GM10266 (cell line): ENCODE measurements around the gene MAP3K1.
A peak's percentile ranks its signal among the peaks of the same experiment; 100 is the strongest.

Experiments
- DNase-seq: peaks from one replicate; pipeline ENCODE4 v3.0.0; 2012; ENCODE audit errors: extremely low spot score
- CTCF ChIP-seq: IDR thresholded peaks from 2 replicates; pipeline ENCODE4 v1.5.1; 2012; ENCODE audit warnings: mild to moderate bottlenecking, low read depth; ENCODE audit not compliant: control insufficient read depth, insufficient read depth; ENCODE audit errors: missing control alignments

MAP3K1 gene

GRCh38 chr5:56837381-56837780, 22.0 kb downstream of the MAP3K1 start:
- TF ChIP-seq CTCF, result no peak
- no peak for DNase-seq

DNA sequence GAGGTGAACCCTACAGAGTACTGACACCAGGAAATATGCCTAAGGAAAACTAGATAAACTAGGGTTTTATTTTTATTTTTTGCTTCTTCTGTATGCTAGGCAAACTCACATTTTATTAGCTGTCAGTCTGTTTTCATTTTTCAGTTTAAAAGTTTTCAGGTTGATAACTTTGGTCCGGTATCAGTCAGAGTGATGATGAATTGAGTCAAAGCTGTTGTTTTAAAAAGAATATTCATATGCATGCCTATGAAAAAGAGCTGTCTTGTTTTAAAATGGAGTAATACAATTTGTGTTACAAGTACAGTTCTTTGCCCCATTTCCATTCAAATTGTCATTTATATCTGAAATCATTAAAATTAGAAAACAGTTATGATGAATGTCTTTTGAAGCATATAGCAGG, 22.6 kb downstream of the MAP3K1 start:
- no peak for DNase-seq
- no peak for TF ChIP-seq CTCF

- peak; percentile 62 for TF ChIP-seq CTCF
- DNase-seq, result peak; percentile 27
These were observed 23.2 kb downstream of the MAP3K1 start for GRCh38 chr5:56838409-56839039.

DNA sequence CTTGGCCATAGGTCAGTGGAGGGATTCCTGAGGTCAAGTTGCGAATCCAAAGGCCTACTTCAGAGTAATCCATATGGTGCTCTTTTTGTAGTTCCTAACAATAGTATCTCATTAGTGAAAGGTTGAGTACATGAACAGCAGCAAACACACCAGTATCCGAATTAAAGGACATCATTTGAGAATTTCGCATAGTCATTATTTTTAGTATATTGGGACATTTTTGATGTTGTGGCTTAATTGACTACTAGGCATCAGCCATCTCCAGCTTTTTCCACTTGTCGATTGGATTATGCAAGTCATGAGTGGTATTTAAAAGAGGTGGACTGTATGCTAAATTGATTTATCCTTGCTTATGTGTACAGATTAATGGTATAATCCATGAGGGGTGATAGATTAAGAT, 23.7 kb downstream of the MAP3K1 start:
- DNase-seq, result no peak
- no peak for TF ChIP-seq CTCF

- no peak for TF ChIP-seq CTCF
- DNase-seq, result no peak
These were observed 25.2 kb downstream of the MAP3K1 start for GRCh38 chr5:56840597-56840996.

- no peak for DNase-seq
- no peak for TF ChIP-seq CTCF
These were observed 29.9 kb downstream of the MAP3K1 start for GRCh38 chr5:56845277-56845676.

GRCh38 chr5:56845904-56846480, 30.6 kb downstream of the MAP3K1 start:
- no peak for TF ChIP-seq CTCF
- no peak for DNase-seq
